ENCODE measurements around the gene PPP2R3C.
"Not testable (repeated sequence)": the region's sequence is repeated elsewhere in the genome, so short reads cannot be mapped to it uniquely, and the experiment has no call there.

GRCh38 chr14:35065731-35066130, 56.1 kb downstream of the PPP2R3C start:
- TF ChIP-seq POLR2A, CTCF (IDR thresholded peaks at IDR 0.05): not testable (repeated sequence)

Measured in tibial nerve (tissue), 3 donors.